GM19455 (cell line): ENCODE measurements around the gene PACRGL.
"Not testable (repeated sequence)": the region's sequence is repeated elsewhere in the genome, so short reads cannot be mapped to it uniquely, and the experiment has no call there.

Experiments used
- ATAC-seq: cut with Tn5 transposase; IDR thresholded peaks from one replicate; pipeline ENCODE4 v1.9.1; 2021; ENCODE audit not compliant: unreplicated experiment

PACRGL gene

DNA sequence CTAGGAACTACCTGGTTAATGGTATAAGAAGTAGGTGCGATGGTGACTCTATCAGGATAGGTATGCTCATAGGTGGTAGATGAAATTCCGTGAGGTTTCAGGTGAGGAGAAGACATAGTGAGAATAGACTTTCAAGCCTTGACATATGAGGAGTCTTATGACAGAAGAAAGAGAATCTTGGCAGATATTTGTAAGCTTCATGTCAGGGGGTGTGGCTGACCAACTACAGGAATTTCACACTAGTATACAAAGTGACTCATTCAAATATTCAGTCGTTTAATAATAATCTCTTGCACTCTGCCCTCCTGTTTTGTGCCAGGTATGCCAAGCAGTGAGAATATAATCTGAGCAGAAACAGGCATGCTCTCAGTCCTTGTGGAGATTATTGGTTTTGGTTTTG, 22.8 kb downstream of the PACRGL start:
- ATAC-seq: no peak

DNA sequence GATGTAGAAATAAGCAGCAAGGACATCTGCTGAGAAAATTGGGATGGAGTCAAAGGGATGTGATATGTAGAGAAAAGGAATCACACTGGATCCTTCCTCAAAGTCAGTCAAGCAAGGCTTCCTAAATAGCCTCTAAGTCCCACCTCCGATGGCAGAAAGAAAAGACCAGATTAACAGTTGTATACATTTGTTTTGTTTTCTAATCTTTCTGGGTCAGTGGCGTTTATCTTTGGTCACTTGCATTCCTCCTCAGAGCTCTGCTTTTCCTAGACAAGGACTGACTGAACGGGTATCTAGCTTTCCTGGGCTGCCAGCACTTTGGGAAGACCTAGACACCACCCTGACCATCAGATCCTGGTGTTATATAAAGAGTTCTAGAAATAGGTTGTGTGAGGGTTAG, 23.2 kb downstream of the PACRGL start:
- no peak for ATAC-seq

DNA sequence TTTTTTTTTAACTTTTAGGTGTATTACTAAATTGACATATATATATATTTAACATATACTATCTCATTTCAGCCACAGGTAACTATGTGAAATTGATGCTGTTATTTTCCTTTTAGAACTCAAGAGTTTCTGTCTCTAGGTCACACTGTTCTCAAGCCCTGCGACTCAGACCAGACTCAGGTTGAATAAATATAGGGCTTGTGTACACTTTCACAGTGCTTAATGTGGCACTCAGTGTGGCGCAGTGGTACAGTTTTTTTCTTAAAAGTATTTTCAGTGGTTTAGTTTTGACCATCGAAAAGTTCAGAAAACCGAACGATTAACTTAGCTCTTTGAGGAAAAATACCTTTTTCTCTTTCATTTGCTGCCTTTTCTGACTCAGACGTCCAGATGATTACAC, 24.7 kb downstream of the PACRGL start:
- no peak for ATAC-seq

DNA sequence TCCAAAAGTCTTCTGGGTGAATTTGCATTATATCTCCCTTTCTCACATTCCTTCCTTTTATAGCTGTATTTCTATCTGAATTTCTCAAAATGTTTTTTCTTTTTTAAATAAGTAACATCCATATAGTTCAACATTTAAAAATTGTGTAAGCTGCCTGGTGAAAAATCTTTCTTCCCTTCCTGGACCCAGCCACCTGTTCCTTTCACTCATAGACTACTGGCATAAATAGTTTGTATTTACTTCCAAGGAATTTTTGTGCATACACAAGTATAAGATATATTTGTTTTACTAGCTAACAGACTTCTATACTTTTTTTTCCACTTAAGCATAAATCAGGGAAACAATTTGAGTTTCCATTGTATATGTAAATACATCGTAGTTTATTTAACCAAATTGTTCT, 35.7 kb downstream of the PACRGL start:
- no peak for ATAC-seq

GRCh38 chr4:20746000-20746399, 45.7 kb downstream of the PACRGL start:
- not testable (repeated sequence) for ATAC-seq

GRCh38 chr4:20752641-20753040, 52.4 kb downstream of the PACRGL start:
- no peak for ATAC-seq

- ATAC-seq: no peak
These were observed 53.8 kb downstream of the PACRGL start for GRCh38 chr4:20754036-20754435.

DNA sequence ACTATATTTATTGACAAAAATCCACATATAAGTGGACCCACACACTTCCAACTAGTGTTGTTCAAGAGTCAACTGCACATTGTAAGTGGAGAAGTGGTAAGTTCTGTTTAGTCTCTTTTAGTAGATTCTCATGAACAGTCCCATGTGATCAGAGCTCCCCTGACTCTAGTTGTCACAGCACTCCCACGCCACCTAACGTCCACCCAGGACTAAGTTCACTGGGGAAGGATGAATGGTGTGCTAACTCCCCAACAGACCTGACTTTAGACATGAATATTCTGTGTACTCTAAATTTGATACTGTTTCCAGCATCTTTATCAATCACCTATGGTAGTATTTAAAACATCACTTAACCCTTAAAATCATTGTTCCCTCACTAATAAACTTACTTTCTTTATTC, 59.8 kb downstream of the PACRGL start:
- no peak for ATAC-seq

DNA sequence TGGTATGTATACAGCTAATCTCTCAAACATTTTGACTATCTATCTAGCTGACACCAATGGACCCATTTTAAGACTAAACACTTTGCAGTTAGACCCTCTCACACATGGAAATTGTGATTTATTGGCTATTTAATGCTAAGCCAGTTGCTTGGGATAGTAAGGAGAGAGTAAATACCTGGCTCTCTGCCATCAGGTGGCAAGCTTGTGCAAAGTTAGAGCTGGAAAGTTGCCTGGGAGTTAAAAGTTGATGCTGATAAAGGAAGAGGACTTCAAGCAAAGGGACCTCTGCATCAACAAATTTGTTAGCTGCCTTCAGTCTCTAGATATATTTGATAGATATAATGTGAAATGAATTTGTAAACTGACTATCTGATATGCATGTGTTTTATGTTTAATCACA, 61.1 kb downstream of the PACRGL start:
- no peak for ATAC-seq

DNA sequence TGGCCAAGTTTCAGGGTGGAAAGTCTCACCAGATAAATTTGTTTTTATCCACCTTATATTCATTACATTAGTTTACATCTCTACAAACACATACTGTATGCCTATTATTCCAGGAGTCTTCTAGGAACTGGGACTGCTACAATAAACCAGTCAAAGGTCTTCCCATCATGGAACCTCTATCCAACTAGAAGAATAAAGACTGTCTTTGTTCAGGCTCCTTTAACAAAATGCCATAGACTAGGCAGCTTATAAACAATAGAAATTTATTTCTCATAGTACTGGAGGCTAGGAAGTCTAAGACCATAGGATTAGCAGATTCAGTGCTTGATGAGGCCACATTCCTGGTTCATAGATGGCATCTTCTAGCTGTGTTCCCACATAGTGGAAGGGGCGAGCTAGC, 61.6 kb downstream of the PACRGL start:
- ATAC-seq: no peak

DNA sequence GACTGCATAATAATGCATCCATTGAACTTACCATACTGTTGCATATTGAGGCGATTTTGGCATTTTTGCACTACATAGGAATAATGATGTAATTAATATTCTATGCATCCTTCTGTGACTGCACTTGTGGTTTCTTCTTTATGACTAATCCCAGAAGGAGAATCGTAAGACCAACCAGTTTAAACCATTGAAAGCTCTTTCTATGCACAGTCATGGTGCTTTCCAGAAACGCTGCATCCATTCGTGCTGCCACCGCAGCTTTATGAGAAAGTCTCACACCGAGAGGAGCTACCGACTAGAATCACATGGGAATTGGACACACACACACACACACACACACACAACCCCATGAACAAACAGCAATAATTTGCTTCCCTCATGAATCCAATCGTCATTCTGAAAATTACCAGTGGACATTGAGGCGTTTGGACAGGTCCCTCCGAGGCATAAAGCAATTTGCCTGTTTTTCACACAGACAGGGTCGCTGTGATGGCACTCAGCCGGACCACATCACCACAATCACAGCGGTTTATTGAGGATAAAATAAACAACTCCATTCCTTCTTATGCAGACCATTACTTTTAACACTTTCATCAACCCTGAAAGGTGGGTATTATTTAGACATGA, 64.2 kb downstream of the PACRGL start:
- no peak for ATAC-seq

GRCh38 chr4:20773144-20773997, 73.1 kb downstream of the PACRGL start:
- no peak for ATAC-seq

DNA sequence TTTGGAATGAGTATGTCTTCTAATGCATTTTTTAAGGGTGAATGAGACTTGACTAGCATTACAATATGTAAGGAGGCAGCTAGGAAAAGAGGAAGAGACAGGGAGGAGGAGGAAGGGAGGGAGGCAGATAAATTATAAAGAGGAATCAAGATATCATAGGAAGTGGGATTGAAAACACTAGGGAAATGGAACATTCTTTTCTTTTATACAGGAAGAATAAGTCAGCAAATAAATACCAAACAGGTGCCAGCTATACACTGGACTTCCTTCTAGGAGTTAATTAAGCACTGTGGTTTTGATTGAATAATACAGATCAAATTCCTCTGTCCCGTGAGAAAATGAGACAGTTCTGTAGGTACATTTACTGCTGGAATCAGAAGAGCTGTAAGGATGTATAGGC, 78.6 kb downstream of the PACRGL start:
- ATAC-seq: no peak

GRCh38 chr4:20783134-20783533, 82.9 kb downstream of the PACRGL start:
- ATAC-seq: not testable (repeated sequence)

DNA sequence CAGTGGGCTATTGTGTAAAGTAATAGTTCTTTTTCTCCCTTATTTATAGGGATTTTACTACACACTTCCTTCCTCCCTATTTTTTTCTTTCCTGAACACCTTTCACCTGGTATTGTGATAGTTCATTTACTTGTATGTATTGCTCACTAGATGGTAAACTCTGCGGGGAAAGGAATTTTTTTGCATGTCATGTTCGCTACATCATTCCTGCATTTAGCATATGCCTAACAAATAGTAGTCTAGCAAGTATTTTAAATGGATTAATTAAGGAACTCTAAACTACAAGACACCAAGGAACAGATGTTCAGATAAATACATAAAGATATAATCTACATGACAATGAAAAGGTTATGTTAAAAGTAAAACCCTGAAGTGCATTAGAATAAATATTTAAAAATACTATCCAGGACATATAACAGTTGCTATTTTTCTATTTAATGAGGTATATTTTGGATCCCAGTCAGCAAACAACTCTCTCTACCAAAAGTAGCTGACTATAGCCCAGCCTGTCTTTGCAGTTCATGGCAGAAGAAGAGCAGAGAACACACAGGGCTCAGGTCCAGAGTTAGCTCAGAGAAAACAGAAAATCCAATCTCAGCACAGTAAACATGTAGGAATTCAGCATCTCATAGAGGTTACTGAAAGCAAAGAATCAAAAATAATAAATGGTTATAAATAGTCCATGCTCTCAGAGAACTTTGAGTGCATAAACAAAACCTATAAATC, 87.8 kb downstream of the PACRGL start:
- no peak for ATAC-seq
